Forelimb muscle (tissue), 1 donor: ENCODE data around the gene RDH5. TPM values are rescaled to one million over a fixed set of nuclear protein-coding genes. Genes with fewer than 3 reads are reported as not detected.
"Not testable (repeated sequence)": the region's sequence is repeated elsewhere in the genome, so short reads cannot be mapped to it uniquely, and the experiment has no call there.

Source experiments
- DNase-seq: peaks from one replicate; pipeline ENCODE4 v3.0.0-alpha.2; 2013; ENCODE audit warnings: low read depth
- polyA plus RNA-seq: library from polyadenylated mRNA; unstranded; fragments of 120-200 nt; gene quantifications from one replicate; pipeline ENCODE4 v1.2.1, GENCODE V29; 2013; ENCODE audit not compliant: insufficient read length

The RDH5 gene
- polyA plus RNA-seq, 1 donor: 31.3 TPM

- DNase-seq: no peak
Observed at GRCh38 chr12:55745361-55746173, 25.4 kb downstream of the RDH5 start.

DNA sequence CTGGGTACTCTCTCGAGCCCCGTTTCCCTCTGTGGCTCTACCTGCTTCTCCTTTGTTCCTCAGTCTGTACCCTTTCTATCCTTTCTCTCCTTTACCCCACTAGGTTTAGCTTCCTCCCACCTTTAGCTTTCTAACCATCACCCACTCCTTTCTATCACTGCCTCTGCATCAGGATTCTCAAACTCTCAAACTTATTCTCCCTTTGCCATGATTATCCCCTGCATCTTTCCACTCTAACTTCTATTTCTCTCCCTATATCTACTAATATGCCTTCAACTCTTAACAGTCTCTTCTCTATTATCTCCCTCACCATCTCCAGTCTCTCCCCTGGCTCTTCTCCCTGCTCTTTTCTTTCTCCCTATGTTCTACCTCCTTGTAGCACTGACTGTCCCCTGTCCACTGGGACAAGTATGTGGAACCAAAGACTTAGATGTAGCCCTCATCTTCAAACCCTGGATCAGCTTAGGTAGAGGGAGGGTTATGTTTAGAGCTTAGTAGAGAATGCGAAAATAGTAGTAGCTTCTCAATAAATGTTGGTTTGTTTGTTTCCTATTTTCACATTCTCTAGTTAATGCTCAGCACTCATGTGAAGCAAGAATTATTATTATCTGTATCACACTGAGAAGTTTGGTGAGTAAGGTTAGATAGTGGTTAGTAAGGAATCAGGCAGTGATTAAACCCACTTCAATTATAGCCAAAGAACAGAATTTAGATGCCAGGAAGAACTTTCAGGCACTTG, 26.1 kb downstream of the RDH5 start:
- no peak for DNase-seq

DNA sequence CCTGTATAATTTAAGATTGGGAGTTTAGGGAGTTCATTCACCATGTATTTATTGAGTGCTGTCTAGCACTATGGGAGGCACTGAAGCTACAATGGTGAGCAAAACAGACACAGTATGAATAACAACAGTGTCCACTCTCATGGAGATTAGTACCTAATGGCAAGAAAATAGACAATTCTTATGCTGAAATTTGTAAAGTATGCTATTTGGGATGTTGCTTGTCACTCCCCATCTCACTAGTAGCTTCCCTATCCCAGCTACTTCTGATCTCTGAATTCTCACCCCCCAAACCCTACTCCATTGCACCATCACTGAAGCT, 26.7 kb downstream of the RDH5 start:
- DNase-seq: no peak

- DNase-seq: no peak
Observed at GRCh38 chr12:55748230-55748993, 28.2 kb downstream of the RDH5 start.

- DNase-seq: no peak
Observed at GRCh38 chr12:55755246-55755645, 35.1 kb downstream of the RDH5 start.

DNA sequence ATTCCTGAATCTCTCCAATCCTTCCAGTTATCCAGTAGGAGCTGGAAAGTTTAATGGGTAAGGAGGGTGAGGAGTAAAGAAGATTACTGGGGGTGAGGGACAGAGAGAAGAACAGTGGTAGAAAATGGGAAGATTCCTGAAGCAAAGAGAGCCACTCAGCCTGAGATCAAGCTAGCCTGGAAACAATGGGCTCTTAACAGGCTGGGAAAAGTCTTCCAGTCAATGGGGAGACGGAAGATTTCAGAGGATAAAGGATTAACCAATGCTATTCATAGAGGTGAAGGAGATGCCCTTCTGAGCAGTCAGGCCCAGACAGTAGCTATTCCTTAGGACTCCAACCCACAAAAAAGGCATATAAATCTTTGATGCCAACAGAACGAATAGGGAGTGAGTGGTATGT, 37.5 kb downstream of the RDH5 start:
- DNase-seq: no peak

DNA sequence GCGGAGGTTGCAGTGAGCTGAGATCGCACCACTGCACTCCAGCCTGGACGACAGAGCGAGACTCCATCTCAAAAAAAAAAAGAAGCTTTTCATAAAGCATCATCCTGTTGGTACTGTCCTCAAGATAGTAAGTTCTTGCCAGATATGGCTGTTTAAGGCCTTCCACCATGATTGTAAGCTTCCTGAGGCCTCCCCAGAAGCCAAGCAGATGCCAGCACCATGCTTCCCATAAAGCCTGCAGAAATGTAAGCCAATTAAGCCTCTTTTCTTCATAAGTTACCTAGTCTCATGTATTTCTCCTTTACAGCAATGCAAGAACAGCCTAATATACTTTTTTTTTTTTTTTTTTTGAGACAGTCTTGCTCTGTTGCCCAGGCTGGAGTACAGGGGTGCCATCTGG, 38.4 kb downstream of the RDH5 start:
- not testable (repeated sequence) for DNase-seq

DNA sequence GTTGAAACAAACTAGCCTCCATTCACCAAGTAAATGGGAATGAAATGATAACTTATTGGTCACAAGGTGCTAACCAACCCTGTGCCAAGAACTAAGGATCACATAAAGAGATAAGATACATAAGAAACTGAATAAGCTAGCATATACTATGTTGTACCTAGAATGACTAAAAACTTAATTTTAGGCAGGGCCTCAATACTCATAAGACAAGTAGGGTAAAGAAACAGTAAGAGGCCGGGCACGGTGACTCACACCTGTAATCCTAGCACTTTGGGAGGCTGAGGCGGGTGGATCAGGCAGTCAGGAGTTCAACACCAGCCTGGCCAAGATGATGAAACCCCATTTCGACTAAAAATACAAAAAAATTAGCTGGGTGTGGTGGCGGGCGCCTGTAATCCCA, 40.5 kb downstream of the RDH5 start:
- no peak for DNase-seq

DNA sequence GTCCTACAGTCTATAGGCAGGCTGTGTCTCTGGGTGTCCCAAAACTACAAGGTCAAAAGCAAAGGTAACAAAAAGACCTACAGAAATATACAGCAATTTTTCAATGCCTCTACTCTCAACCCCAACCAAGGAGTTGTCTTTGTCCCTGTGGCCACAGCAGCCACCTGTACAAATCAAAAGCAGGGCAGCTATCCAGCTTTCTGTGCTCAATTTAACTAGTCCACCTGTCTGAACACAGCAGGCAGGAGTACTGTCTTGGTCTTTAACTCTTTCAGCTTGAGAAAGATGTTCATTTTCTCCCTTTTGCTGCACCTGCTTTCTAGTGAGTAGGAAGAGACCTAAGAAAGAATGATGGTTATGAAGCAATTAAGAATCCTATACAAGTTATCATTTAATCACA, 42.5 kb downstream of the RDH5 start:
- no peak for DNase-seq

GRCh38 chr12:55765736-55766290, 45.6 kb downstream of the RDH5 start:
- DNase-seq: no peak

DNA sequence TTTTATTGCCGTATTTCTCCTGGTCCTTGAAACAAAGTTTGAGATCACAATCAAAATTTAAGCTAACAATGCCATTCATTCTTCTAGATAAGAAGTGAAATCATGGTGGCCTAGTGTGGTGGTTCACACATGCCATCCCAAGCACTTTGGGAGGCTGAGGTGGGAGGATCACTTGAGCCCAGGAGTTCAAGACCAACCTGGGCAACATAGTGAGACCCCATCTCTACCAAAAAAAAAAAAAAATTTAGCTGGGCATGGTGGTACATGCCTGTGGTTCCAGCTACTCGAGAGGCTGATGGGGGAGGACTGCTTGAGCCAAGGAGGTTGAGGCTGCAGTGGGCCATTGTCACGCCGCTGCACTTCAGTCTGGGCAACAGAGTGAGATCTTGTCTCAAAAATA, 47.0 kb downstream of the RDH5 start:
- no peak for DNase-seq

GRCh38 chr12:55771736-55772135, 51.5 kb downstream of the RDH5 start:
- DNase-seq: no peak

Other genes with a start within 250 kb of the RDH5 start
- not detected for gene OR6C68, start 228.0 kb upstream of the RDH5 start, polyA plus RNA-seq
- not detected for gene OR6C4, start 170.8 kb upstream of the RDH5 start, polyA plus RNA-seq
- not detected for gene OR2AP1, start 147.9 kb upstream of the RDH5 start, polyA plus RNA-seq
- gene OR10P1, start 83.5 kb upstream of the RDH5 start, polyA plus RNA-seq: not detected
- 409 TPM for gene ITGA7, start 12.5 kb upstream of the RDH5 start, polyA plus RNA-seq
- 103 TPM for gene BLOC1S1, start 4.3 kb upstream of the RDH5 start, polyA plus RNA-seq
- 770 TPM for gene CD63, start 8.6 kb downstream of the RDH5 start, polyA plus RNA-seq
- 17.2 TPM for gene GDF11, start 22.7 kb downstream of the RDH5 start, polyA plus RNA-seq
- 68.8 TPM for gene SARNP, start 97.3 kb downstream of the RDH5 start, polyA plus RNA-seq
- gene ORMDL2, start 97.6 kb downstream of the RDH5 start, polyA plus RNA-seq: 15.9 TPM
- gene DNAJC14, start 109.2 kb downstream of the RDH5 start, polyA plus RNA-seq: 20.6 TPM
- 2.7 TPM for gene MMP19, start 122.5 kb downstream of the RDH5 start, polyA plus RNA-seq
- 17.9 TPM for gene PYM1, start 207.5 kb downstream of the RDH5 start, polyA plus RNA-seq
- 15.0 TPM for gene DGKA, start 210.8 kb downstream of the RDH5 start, polyA plus RNA-seq
- 1.1 TPM for gene PMEL, start 245.6 kb downstream of the RDH5 start, polyA plus RNA-seq
- gene CDK2, start 246.4 kb downstream of the RDH5 start, polyA plus RNA-seq: 23.4 TPM